ENCODE data around the gene TP53TG5. TPM values are rescaled to one million over a fixed set of nuclear protein-coding genes. Genes with fewer than 3 reads are reported as not detected.
"Not testable (repeated sequence)": the region's sequence is repeated elsewhere in the genome, so short reads cannot be mapped to it uniquely, and the experiment has no call there.

The TP53TG5 gene
- total and polyA plus RNA-seq, 3 experiments from 2014 or later, result not detected

DNA sequence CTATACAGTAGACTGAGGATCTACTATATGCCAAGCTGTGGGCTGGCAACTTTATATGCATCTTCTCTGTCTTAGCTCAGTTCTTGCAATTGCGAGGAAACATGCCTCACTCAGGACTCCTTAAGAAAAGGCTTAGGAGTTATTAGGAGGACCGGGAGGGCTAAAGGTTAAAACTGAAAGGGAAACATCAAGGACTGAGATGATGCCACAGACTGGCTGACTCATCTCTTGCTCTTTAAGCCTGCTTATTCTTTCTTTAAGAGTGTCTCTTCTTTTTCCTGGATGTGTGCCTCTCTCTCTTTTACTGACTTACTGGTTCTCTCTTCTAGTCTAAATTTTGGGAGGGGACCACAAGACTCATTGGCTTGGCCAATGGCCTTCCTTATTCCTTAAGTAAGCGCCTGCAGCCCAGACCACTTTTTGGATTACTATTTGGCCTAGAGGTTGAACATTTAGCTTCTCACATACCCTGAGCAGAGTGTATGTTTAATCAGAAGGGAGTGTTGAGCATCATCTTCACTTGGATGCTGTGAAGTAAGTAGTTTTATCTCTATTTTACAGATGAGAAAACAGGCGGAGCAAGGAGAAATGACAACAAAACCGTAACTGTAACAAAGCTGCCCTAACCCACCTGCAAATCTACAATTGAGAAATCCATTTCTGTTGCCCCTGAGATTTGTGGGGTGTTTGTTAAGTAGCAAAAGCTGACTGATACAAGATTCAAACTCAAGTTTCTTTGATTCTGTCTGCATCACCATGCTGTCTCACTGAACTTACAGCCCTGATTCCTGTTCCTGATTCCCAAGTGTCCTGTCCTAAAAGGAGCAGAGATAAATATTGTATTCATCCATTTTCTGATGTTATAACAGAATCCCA lies 22.7 kb downstream of the TP53TG5 start:
- Histone ChIP-seq H3K4me1 (ENCODE audit: insufficient read depth, low read length) (no peaks in the 10 kb centered on the region), H3K4me3 (ENCODE audit: low read length) (no peak overlapping the region), H3K36me3 (ENCODE audit: insufficient read depth, low read length) (no peaks in the 10 kb centered on the region), H3K9me3 (ENCODE audit: low read length) (no peaks in the 10 kb centered on the region), H3K27me3 (ENCODE audit: insufficient read depth, low read length, poor library complexity, severe bottlenecking) (no peaks in the 10 kb centered on the region), H3K27ac (ENCODE audit: low read depth, low read length) (no peak overlapping the region)
- CTCF ChIA-PET, result interaction anchor here (1.0 to 1.3 kb wide), 3 partner anchors 18 to 37 kb away, joined by 3 read pairs; no protein-coding TSS in a partner anchor
- H3K4me3 Mint-ChIP-seq, result no peak overlapping the region
- DNase-seq, result no peak
- no peaks in the 10 kb centered on the region for H3K27me3 Mint-ChIP-seq
- no peaks in the 10 kb centered on the region for H3K9me3 Mint-ChIP-seq
- H3K36me3 Mint-ChIP-seq, result no peaks in the 10 kb centered on the region
- POLR2A ChIA-PET, result no interaction called here
- peaks cover 13 to 36% (median 26%) of the 10 kb centered on the region in 3 donors for H3K4me1 Mint-ChIP-seq
- peak overlapping the region in 6 of 8 donors; percentile 30 to 75 (median 58) for H3K27ac Mint-ChIP-seq

DNA sequence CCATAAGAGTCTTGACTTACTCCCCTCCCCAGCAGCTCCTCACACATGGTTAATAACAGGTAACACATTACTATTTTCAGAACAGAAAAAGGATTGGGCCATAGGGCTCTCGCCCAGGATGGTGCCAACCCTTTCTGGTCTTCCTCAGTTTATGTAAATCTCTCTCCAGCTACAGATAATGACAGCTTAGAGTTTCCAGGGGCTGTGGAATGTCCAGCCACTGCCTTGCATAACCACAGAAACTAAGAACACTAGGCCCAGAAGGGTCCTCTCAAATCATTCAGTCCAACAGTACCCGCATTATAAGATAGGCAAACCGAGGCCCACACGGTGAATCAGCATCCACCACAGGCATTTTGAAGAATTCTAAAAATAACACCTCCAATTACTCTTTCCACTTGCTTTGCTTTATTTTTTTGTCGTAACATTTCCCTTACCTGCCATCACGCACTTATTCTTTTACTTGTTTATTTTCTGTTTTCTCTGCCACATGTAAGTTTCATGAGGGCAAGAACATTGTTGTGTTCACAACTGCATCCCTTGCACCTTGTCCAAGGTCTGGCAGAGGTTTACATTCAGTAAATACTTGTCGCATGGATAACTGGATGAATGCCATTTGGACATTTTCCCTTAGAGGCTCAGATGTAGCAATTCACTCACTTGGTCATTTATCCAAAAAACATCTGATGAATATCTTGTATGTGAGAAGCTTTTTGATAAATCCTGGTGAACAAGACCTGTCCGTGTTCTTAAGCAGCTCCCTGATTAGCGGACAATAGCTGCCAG lies 23.5 kb downstream of the TP53TG5 start:
- Mint-ChIP-seq H3K4me3 (no peak overlapping the region), H3K4me1 (peaks cover 13 to 36% (median 26%) of the 10 kb centered on the region in 3 donors)

DNA sequence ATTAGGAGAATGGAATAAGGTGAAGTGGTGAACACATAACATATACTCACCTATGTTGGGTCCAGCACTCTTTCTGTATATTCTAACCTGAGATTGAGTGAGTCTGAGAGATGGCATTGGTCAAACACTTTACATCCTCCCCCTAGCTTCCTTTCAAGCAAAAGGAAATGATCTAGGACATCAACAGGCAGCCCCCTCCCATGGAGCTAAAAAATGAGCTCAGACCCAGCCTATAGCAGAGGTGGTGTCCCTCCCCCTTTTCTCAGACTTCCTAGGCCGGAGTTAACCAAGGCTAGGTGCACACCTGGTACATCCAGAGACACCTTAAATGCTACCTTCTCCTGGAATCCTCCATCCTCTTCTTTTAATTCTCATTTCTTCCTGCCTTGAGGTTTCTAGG lies 24.4 kb downstream of the TP53TG5 start:
- no peaks in the 10 kb centered on the region for H3K9me3 Mint-ChIP-seq
- no peaks in the 10 kb centered on the region for H3K36me3 Mint-ChIP-seq
- DNase-seq, result no peak
- POLR2A ChIA-PET, result no interaction called here
- Histone ChIP-seq H3K27ac (ENCODE audit: low read depth, low read length) (no peak overlapping the region), H3K36me3 (ENCODE audit: insufficient read depth, low read length) (no peaks in the 10 kb centered on the region), H3K4me1 (ENCODE audit: insufficient read depth, low read length) (no peaks in the 10 kb centered on the region), H3K9me3 (ENCODE audit: low read length) (no peaks in the 10 kb centered on the region), H3K4me3 (ENCODE audit: low read length) (no peak overlapping the region), H3K27me3 (ENCODE audit: insufficient read depth, low read length, poor library complexity, severe bottlenecking) (no peaks in the 10 kb centered on the region)
- no peak overlapping the region for H3K4me3 Mint-ChIP-seq
- peaks cover 13 to 36% (median 26%) of the 10 kb centered on the region in 3 donors for H3K4me1 Mint-ChIP-seq
- CTCF ChIA-PET, result interaction anchor here (1.0 to 1.1 kb wide), 2 partner anchors 10 to 20 kb away, joined by 4 read pairs; partner anchors contain the start of gene SYS1
- H3K27ac Mint-ChIP-seq, result peak overlapping the region in 2 of 8 donors; percentile 15 to 25
- H3K27me3 Mint-ChIP-seq, result no peaks in the 10 kb centered on the region

More for the DNA sequence above, 23.5 kb downstream of the TP53TG5 start:
- Histone ChIP-seq H3K4me1 (ENCODE audit: insufficient read depth, low read length) (no peaks in the 10 kb centered on the region), H3K27ac (ENCODE audit: low read depth, low read length) (no peak overlapping the region), H3K36me3 (ENCODE audit: insufficient read depth, low read length) (no peaks in the 10 kb centered on the region), H3K9me3 (ENCODE audit: low read length) (no peaks in the 10 kb centered on the region), H3K27me3 (ENCODE audit: insufficient read depth, low read length, poor library complexity, severe bottlenecking) (no peaks in the 10 kb centered on the region), H3K4me3 (ENCODE audit: low read length) (no peak overlapping the region)
- CTCF ChIA-PET, result interaction anchor here (1.0 to 1.3 kb wide), 5 partner anchors 9 to 36 kb away, joined by 3 to 4 read pairs (median 3); partner anchors contain the start of gene SYS1
- POLR2A ChIA-PET, result no interaction called here
- DNase-seq, result no peak
- no peaks in the 10 kb centered on the region for H3K27me3 Mint-ChIP-seq
- no peaks in the 10 kb centered on the region for H3K9me3 Mint-ChIP-seq
- no peaks in the 10 kb centered on the region for H3K36me3 Mint-ChIP-seq
- peak overlapping the region in 2 of 8 donors; percentile 48 to 75 for H3K27ac Mint-ChIP-seq

DNA sequence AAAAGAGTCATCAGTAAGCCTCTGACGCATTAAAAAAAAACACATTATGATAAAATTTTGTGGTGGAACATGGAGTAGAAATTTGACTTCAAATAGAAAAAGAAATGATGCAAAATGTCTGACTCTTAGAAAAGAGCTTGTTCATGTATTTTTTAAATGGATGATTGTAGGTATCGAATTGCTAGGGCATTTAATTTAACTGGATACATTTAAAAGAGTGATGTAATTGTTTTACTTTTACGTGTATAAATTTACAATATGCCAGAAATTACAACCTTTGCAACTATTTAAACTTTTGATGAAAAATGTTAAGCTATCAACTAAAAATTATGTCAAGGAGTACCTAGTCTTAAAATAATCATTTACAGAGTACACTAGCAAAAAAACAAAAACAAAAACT lies 25.4 kb downstream of the TP53TG5 start:
- DNase-seq, result no peak
- H3K27me3 ChIP-seq (ENCODE audit: insufficient read depth, low read length, poor library complexity, severe bottlenecking), result no peaks in the 10 kb centered on the region
- H3K36me3 ChIP-seq (ENCODE audit: insufficient read depth, low read length), result no peaks in the 10 kb centered on the region
- POLR2A ChIA-PET, result no interaction called here
- no peak overlapping the region for H3K4me3 Mint-ChIP-seq
- no peak overlapping the region for H3K27ac Mint-ChIP-seq
- no peaks in the 10 kb centered on the region for H3K27me3 Mint-ChIP-seq
- no peaks in the 10 kb centered on the region for H3K9me3 Mint-ChIP-seq
- CTCF ChIA-PET, result interaction anchor here (0.9 to 3.4 kb wide), 4 partner anchors 10 to 418 kb away, joined by 3 to 17 read pairs (median 7); partner anchors contain the start of gene SYS1
- peaks cover 14 to 29% (median 25%) of the 10 kb centered on the region in 3 donors for H3K4me1 Mint-ChIP-seq
- H3K36me3 Mint-ChIP-seq, result no peaks in the 10 kb centered on the region
- H3K4me1 ChIP-seq (ENCODE audit: insufficient read depth, low read length), result peaks cover 1% of the 10 kb centered on the region
- H3K9me3 ChIP-seq (ENCODE audit: low read length), result no peaks in the 10 kb centered on the region
- H3K27ac ChIP-seq (ENCODE audit: low read depth, low read length), result no peak overlapping the region
- no peak overlapping the region for H3K4me3 ChIP-seq (ENCODE audit: low read length)

DNA sequence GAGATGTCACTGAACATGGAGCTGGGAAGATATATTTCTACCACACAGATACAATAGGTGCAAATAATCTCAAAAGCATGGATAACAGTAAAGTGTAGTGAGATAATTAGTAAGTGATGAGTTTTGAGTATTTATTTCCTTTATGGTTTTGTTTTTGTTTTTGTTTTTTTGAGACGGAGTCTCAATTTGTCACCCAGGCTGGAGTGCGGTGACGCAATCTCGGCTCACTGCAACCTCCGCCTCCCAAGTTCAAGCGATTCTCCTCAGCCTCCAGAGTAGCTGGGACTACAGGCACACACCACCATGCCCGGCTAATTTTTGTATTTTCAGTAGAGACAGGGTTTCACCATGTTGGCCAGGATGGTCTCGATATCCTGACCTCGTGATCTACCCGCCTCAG lies 27.3 kb downstream of the TP53TG5 start:
- H3K4me3 Mint-ChIP-seq; H3K36me3 ChIP-seq (ENCODE audit: insufficient read depth, low read length); H3K9me3 ChIP-seq (ENCODE audit: low read length); DNase-seq; H3K27me3 ChIP-seq (ENCODE audit: insufficient read depth, low read length, poor library complexity, severe bottlenecking); H3K4me1 ChIP-seq (ENCODE audit: insufficient read depth, low read length); H3K27me3 Mint-ChIP-seq; H3K36me3 Mint-ChIP-seq; H3K9me3 Mint-ChIP-seq; H3K4me3 ChIP-seq (ENCODE audit: low read length); H3K27ac ChIP-seq (ENCODE audit: low read depth, low read length); POLR2A ChIA-PET; H3K27ac Mint-ChIP-seq: not testable (repeated sequence)
- H3K4me1 Mint-ChIP-seq, result peaks cover 19 to 33% (median 24%) of the 10 kb centered on the region in 3 donors
- CTCF ChIA-PET, result interaction anchor here (0.9 to 3.4 kb wide), 3 partner anchors 12 to 454 kb away, joined by 3 to 17 read pairs (median 10); partner anchors contain the start of gene SYS1

DNA sequence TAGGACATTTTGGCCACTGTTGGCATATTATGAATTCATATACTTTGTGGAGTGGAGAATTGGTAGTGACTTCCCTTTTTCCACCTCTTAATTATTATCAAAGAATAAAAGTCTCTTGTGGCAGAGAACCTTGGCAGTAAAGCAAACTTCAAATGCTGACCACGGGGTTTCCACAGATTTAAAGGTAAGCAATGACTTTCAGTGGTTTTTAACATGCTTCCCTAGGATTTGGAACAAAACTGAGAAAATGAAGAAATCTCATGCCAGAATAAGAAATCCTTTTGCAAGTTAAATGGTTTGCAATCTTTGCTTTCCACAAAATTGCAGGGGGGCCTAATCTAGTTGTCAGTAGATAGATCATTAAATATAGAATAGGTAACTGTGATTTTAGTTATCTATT lies 27.9 kb downstream of the TP53TG5 start:
- no peak for DNase-seq
- Histone ChIP-seq H3K27ac (ENCODE audit: low read depth, low read length) (no peak overlapping the region), H3K4me1 (ENCODE audit: insufficient read depth, low read length) (peaks cover 8% of the 10 kb centered on the region), H3K9me3 (ENCODE audit: low read length) (no peaks in the 10 kb centered on the region), H3K36me3 (ENCODE audit: insufficient read depth, low read length) (no peaks in the 10 kb centered on the region), H3K27me3 (ENCODE audit: insufficient read depth, low read length, poor library complexity, severe bottlenecking) (no peaks in the 10 kb centered on the region), H3K4me3 (ENCODE audit: low read length) (no peak overlapping the region)
- H3K9me3 Mint-ChIP-seq, result no peaks in the 10 kb centered on the region
- H3K4me1 Mint-ChIP-seq, result peaks cover 15 to 29% (median 18%) of the 10 kb centered on the region in 3 donors
- no peak overlapping the region for H3K27ac Mint-ChIP-seq
- peak overlapping the region in 1 of 7 donors; percentile 43 for H3K4me3 Mint-ChIP-seq
- peaks cover 2 to 3% of the 10 kb centered on the region in 2 donors for H3K27me3 Mint-ChIP-seq
- CTCF ChIA-PET, result interaction anchor here (3.4 kb wide), 1 partner anchor 13 kb away, joined by 17 read pairs; the partner anchor contains the start of gene SYS1
- POLR2A ChIA-PET, result no interaction called here
- H3K36me3 Mint-ChIP-seq, result no peaks in the 10 kb centered on the region

DNA sequence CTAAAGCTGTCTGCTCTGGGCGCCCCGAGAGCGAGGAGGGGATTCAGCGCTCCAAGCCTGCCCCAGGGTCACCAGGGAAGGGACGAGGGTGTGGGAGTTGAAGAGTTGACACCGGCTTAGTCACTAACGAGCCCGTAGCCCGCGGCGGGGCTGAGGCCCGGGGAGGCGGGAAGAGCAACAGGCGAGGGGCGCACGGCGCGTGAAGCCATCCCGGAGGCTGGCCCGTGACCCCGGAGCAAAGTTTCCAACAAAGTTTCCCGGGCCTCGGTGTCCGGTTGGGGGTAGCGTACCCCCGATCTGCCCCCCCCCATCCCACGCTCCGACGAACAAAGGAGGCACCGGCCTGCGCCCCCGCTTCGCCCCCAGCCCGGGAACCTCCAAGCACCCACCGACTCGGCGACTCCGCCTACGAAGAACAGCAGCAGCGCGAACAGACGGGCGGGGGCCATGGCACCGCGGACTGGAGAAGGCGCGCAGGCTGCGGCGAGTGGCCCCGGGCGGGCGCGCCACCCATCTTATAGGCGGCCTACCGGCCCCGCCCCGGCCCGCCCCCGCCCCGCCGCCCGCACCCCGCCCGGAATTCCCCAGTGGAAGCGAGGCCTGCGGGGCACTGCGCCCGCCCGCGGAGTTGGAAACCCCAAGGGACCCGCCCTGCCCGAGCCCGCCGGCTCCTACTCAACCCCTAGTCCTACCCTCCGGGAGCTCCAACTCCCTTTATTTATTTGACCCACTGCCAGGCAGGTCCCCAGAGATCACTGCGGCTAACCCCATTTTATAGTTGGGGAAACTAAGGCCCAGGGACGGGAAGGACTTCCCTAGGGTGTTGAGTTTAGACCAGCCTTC lies 30.0 kb downstream of the TP53TG5 start, which contains the start of gene SDC4:
TSS of gene SDC4 (minus strand) at position 489 of the 843 bp plus-strand sequence. CDS start at position 449, 40 bp downstream.
- Mint-ChIP-seq H3K27ac (peak within 1 kb of the TSS in 6 of 8 donors; percentile 38 to 70 (median 60)), H3K27me3 (peaks cover 2 to 3% of the 10 kb centered on the region in 2 donors), H3K36me3 (no peaks in the 10 kb centered on the region), H3K4me1 (peaks cover 13 to 14% (median 14%) of the 10 kb centered on the region in 3 donors), H3K9me3 (no peaks in the 10 kb centered on the region), H3K4me3 (peak within 1 kb of the TSS; percentile 62 to 91 (median 79))
- Histone ChIP-seq H3K4me1 (ENCODE audit: insufficient read depth, low read length) (peaks cover 8% of the 10 kb centered on the region), H3K36me3 (ENCODE audit: insufficient read depth, low read length) (no peaks in the 10 kb centered on the region), H3K27me3 (ENCODE audit: insufficient read depth, low read length, poor library complexity, severe bottlenecking) (no peaks in the 10 kb centered on the region), H3K27ac (ENCODE audit: low read depth, low read length) (peak within 1 kb of the TSS; percentile 54), H3K4me3 (ENCODE audit: low read length) (peak within 1 kb of the TSS; percentile 54), H3K9me3 (ENCODE audit: low read length) (no peaks in the 10 kb centered on the region)
- ChIA-PET CTCF (interaction anchor here (0.9 to 2.2 kb wide), 5 partner anchors 12 to 90 kb away, joined by 3 to 9 read pairs (median 4); no protein-coding TSS in a partner anchor), POLR2A (interaction anchor here (0.9 to 1.6 kb wide), 2 partner anchors 8 to 12 kb away, joined by 3 to 4 read pairs; no protein-coding TSS in a partner anchor)
- peak; percentile 14 to 65 (median 50) for DNase-seq

All from CD8-positive, alpha-beta memory T cell (primary cell).